Prostate gland (tissue), 2 donors: Measurements from ENCODE around the gene ZNF385B. TPM values are rescaled to one million over a fixed set of nuclear protein-coding genes. Genes with fewer than 3 reads are reported as not detected.

Experiments
- DNase-seq: peaks from one replicate; pipeline ENCODE4 v3.0.0-alpha.2; 2019; ENCODE audit warnings: low spot score
- H3K27ac ChIP-seq, 2 donors: fragments of 200-600 bp; sonication (generic); 2 replicates each; pipeline ENCODE4 v1.5.1; 2017 to 2019
- H3K27me3 ChIP-seq: fragments of 200-600 bp; sonication (generic); replicated peaks from 2 replicates; pipeline ENCODE4 v1.5.1; 2019; ENCODE audit not compliant: insufficient read depth
- H3K36me3 ChIP-seq, 2 donors: fragments of 200-600 bp; sonication (generic); 1 replicate in 1 of 2; 2 replicates in 1 of 2; pipeline versions ENCODE4 v1.5.1 to v1.8.1; 2017 to 2019
- H3K4me1 ChIP-seq: fragments of 200-600 bp; sonication (generic); replicated peaks from 2 replicates; pipeline ENCODE4 v1.5.1; 2019
- H3K4me3 ChIP-seq, 2 donors: fragments of 200-600 bp; sonication (generic); 2 replicates each; pipeline ENCODE4 v1.5.1; 2017 to 2019
- H3K9me3 ChIP-seq: fragments of 200-600 bp; sonication (generic); 2 replicates; pipeline ENCODE4 v1.5.1; 2017
- POLR2A ChIP-seq: fragments of 450-650 bp; IDR thresholded peaks from one replicate; pipeline ENCODE4 v1.6.1; 2016; ENCODE audit warnings: antibody characterized with exemption, mild to moderate bottlenecking
- POLR2AphosphoS5 ChIP-seq: sonication (generic); formaldehyde crosslinking; IDR thresholded peaks from one replicate; pipeline ENCODE4 v1.6.1; 2017; ENCODE audit warnings: antibody characterized with exemption
- whole genome bisulfite sequencing: methylation state at CpG from one replicate; pipeline ENCODE4 v1.1.5; 2018; 5-methylcytosine and 5-hydroxymethylcytosine counted together
- intact Hi-C: fragments of 100-400 bp; cut with DNase I; formaldehyde crosslinking; loops from one replicate; pipeline ENCODE4 v1.14.2; 2022
- total RNA-seq, 2 donors: library from RNA; depleted of rRNA; stranded (reverse); fragments of >200 nt; gene quantifications; one replicate each; pipeline ENCODE4 v1.1.0, GENCODE V29; 2016
- TF ChIP-seq, protein P1 (sequence below), 4 experiments: fragments of 200-600 bp in 2 of 4; fragments of 450-650 bp in 2 of 4; sonication (generic) in 2 of 4; IDR thresholded peaks; 1 replicate in 3 of 4; 2 replicates in 1 of 4; pipeline ENCODE4 v1.5.1; 2016 to 2019; ENCODE audit warnings: antibody characterized with exemption in 4 of 4, mild to moderate bottlenecking in 2 of 4, moderate library complexity in 2 of 4

The ZNF385B gene
- total RNA-seq, 2 donors from 2014 or later, result 4.9 to 35.7 TPM

DNA sequence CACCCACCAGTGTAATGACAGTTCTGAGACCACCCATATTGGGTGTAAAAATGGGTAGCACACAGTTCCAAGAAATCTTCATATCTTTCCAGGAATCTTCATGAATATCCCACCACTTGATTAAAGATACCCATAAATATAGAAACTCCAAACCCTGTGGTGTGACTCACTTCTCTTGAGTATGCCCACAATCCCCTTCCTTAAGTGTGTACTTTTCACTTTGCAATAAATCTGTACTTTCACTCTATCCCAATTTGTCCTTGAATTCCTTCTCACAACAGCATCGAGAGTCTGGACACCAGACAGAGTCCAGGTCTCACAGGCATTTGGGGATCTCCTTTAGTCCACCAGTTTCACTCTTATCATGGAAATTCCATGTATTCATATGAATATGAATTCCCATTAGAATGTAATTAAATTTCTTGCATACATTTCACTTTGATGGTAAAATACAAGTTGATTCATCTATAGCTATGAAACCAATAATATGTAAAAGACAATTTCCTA, 309.8 kb downstream of the ZNF385B start:
- no peaks in the 10 kb centered on the region for H3K36me3 ChIP-seq
- no peak overlapping the region for H3K27ac ChIP-seq
- H3K9me3 ChIP-seq, result no peaks in the 10 kb centered on the region
- H3K4me3 ChIP-seq, result no peak overlapping the region
- H3K27me3 ChIP-seq, result no peaks in the 10 kb centered on the region
- DNase-seq, result no peak
- intact Hi-C loops, result no loop called here
- 84% methylated on average over 1 of the region's 1 CpG for WGBS
- no peak for TF ChIP-seq POLR2AphosphoS5
- TF ChIP-seq POLR2A, result no peak
- TF ChIP-seq, protein P1, sequence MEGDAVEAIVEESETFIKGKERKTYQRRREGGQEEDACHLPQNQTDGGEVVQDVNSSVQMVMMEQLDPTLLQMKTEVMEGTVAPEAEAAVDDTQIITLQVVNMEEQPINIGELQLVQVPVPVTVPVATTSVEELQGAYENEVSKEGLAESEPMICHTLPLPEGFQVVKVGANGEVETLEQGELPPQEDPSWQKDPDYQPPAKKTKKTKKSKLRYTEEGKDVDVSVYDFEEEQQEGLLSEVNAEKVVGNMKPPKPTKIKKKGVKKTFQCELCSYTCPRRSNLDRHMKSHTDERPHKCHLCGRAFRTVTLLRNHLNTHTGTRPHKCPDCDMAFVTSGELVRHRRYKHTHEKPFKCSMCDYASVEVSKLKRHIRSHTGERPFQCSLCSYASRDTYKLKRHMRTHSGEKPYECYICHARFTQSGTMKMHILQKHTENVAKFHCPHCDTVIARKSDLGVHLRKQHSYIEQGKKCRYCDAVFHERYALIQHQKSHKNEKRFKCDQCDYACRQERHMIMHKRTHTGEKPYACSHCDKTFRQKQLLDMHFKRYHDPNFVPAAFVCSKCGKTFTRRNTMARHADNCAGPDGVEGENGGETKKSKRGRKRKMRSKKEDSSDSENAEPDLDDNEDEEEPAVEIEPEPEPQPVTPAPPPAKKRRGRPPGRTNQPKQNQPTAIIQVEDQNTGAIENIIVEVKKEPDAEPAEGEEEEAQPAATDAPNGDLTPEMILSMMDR (IDR thresholded peaks at IDR 0.05), result no peak
- H3K4me1 ChIP-seq, result no peaks in the 10 kb centered on the region

DNA sequence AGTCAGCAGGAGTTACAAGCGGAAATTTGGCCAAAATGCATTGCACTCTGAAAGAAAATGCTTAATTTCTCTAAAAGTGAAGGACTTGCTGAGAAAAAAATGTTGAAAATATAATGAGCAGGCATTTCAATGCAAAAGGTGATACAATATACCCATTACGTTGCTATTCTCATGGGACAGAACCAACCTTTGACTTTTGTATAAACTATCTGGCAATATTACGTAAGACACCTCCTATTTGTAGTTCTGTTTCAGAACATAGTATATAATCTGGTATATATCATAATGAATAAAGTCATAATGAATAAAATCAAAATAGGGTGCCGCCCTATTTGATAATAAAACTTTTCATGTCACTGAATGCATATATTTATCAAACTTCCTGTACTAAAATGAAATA, 310.6 kb downstream of the ZNF385B start:
- TF ChIP-seq POLR2A, result no peak
- no peak for TF ChIP-seq POLR2AphosphoS5
- TF ChIP-seq, protein P1 (IDR thresholded peaks at IDR 0.05), result no peak
- no peaks in the 10 kb centered on the region for H3K9me3 ChIP-seq
- no peaks in the 10 kb centered on the region for H3K4me1 ChIP-seq
- no peaks in the 10 kb centered on the region for H3K36me3 ChIP-seq
- intact Hi-C loops, result no loop called here
- no peaks in the 10 kb centered on the region for H3K27me3 ChIP-seq
- no peak overlapping the region for H3K27ac ChIP-seq
- WGBS, result 86% methylated on average over 4 of the region's 4 CpGs
- no peak overlapping the region for H3K4me3 ChIP-seq
- DNase-seq, result no peak

DNA sequence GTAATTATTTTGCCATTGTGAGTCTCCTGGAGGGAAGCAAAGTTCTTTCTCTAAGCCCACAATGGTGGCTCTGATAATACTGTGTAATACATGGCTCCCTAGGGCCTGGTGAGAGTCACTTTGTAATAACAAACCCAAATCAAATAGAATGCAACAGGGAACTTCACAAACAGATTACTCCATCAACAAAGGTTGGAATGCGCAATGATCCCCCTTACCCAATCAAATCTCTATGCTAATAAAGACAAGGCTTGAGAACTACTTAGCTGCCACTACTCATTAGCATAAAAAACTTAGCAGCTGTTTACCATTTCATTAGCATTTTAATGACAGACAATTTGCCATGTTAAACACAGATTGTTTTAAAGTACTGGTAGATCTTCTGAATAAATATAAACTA, 311.2 kb downstream of the ZNF385B start:
- 94% methylated on average over 1 of the region's 1 CpG for WGBS
- Histone ChIP-seq H3K36me3 (no peaks in the 10 kb centered on the region), H3K27ac (no peak overlapping the region), H3K4me3 (no peak overlapping the region), H3K27me3 (no peaks in the 10 kb centered on the region), H3K9me3 (no peaks in the 10 kb centered on the region), H3K4me1 (no peaks in the 10 kb centered on the region)
- DNase-seq, result no peak
- intact Hi-C loops, result no loop called here
- TF ChIP-seq POLR2A, result no peak
- TF ChIP-seq, protein P1 (IDR thresholded peaks at IDR 0.05), result no peak
- no peak for TF ChIP-seq POLR2AphosphoS5

DNA sequence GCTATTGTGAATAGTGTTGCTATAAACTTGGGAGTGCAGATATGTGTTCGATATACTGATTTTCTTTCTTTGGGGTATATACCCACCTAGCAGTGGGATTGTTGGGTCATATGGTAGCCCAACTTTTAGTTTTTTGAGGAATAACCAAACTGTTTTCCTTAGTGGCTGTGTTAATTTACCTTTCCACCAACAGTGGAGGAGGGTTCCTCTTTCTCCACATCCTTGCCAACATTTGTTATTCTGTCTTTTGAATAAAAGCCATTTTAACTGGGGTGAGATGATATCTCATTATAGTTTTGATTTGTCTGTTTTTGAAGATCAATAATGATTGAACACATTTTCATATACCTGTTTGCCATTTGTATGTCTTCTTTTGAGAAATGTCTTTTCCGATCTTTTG, 314.8 kb downstream of the ZNF385B start:
- Histone ChIP-seq H3K9me3 (no peaks in the 10 kb centered on the region), H3K4me3 (no peak overlapping the region), H3K27ac (no peak overlapping the region), H3K27me3 (no peaks in the 10 kb centered on the region), H3K4me1 (no peaks in the 10 kb centered on the region), H3K36me3 (no peaks in the 10 kb centered on the region)
- intact Hi-C loops, result no loop called here
- no peak for DNase-seq
- TF ChIP-seq POLR2A (no peak), POLR2AphosphoS5 (no peak)
- TF ChIP-seq, protein P1 (IDR thresholded peaks at IDR 0.05), result no peak
- WGBS, result 97% methylated on average over 2 of the region's 2 CpGs

DNA sequence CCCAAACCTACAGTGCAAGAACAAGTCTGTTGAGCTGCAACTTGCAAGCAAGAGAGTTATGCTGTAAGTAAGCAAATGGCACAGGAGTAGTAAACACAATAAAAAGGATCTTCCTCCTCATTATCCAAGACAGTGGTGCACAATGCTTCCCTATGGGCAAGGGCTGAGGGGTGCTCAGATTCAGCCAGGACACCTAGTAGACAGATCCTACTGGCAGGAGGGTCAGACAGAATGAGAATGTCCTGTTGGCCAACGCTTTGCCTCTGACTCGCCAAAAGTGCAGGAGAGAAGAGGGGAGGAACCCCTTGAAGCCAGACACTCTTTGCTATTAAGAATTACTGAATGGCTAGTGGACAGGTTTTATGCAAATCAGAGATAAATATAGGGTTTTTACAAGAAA, 316.4 kb downstream of the ZNF385B start:
- no peaks in the 10 kb centered on the region for H3K27me3 ChIP-seq
- no peaks in the 10 kb centered on the region for H3K4me1 ChIP-seq
- no peak for TF ChIP-seq POLR2A
- TF ChIP-seq POLR2AphosphoS5, result no peak
- TF ChIP-seq, protein P1 (IDR thresholded peaks at IDR 0.05), result no peak
- H3K4me3 ChIP-seq, result no peak overlapping the region
- WGBS, result 37% methylated on average over 2 of the region's 2 CpGs
- H3K27ac ChIP-seq, result no peak overlapping the region
- no peak for DNase-seq
- intact Hi-C loops, result no loop called here
- no peaks in the 10 kb centered on the region for H3K9me3 ChIP-seq
- no peaks in the 10 kb centered on the region for H3K36me3 ChIP-seq
